ENCODE results near the gene AGO3. TPM values are rescaled to one million over a fixed set of nuclear protein-coding genes. Genes with fewer than 3 reads are reported as not detected.
A peak's percentile ranks its signal among the peaks of the same experiment; 100 is the strongest.

AGO3 gene
- polyA plus RNA-seq, 2 donors = 2.6 to 3.2 TPM

DNA sequence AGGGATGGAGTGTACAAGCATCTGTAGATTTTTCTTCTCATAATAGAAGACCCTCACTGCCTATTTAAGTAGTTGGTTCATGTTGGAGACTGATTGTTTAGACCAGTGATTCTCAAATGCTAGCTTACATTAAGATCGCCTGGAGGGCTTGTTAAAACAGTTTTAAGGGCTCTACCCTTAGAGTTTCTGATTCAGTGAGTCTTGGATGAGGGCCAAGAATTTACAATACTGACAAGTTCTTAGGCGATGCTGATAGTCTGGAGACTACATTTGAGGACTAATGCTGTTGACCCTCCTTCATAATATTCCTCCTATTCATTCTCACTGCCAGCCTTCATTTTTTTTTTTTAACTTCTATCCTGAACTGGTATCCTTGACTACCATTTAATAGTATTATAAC is 15.2 kb upstream of the AGO3 start:
- H3K4me3 ChIP-seq (ENCODE audit: low read depth in 1 of 2, low read length in 2 of 2) = no peak overlapping the region

DNA sequence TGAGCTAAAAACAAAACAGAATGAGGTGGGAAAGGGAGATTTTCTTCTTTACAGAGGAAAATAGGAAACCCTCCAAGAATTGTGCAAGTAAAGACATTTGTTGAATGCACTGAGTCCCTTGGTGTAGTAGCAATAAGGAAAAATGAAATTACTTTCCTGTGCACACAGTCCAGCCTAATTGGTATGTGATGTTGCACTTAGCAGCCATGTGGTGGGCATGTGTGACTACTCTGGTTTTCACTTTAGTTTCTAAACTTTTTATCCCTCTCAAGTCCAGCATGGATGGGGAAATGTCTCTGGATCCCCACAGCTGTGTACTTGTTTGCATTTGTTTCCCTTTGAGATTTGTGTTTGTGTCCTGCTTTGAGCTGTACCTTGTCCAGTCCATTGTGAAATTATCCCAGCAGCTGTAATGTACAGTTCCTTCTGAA is 7.1 kb upstream of the AGO3 start:
- Histone ChIP-seq H3K27ac (ENCODE audit: low read depth in 2 of 2, low read length in 1 of 2) (no peak overlapping the region), H3K36me3 (ENCODE audit: control insufficient read depth in 2 of 2, insufficient read depth in 2 of 2, low read length in 1 of 2) (peaks cover 3 to 13% of the 10 kb centered on the region in 2 donors), H3K4me1 (ENCODE audit: control insufficient read depth in 2 of 2, insufficient read depth in 2 of 2, low read length in 1 of 2) (no peaks in the 10 kb centered on the region), H3K4me3 (ENCODE audit: low read depth in 1 of 2, low read length in 2 of 2) (no peak overlapping the region), H3K27me3 (ENCODE audit: control insufficient read depth in 1 of 2, insufficient read depth in 2 of 2, low read length in 2 of 2) (no peaks in the 10 kb centered on the region), H3K9me3 (ENCODE audit: control insufficient read depth in 2 of 2, insufficient read depth in 1 of 2, low read depth in 1 of 2, low read length in 1 of 2) (no peaks in the 10 kb centered on the region)

More for the DNA sequence above, 15.2 kb upstream of the AGO3 start:
- WGBS, 2 donors = 63 to 68% methylated on average over 2 of the region's 2 CpGs
- H3K9me3 ChIP-seq (ENCODE audit: control insufficient read depth in 2 of 2, insufficient read depth in 1 of 2, low read depth in 1 of 2, low read length in 1 of 2) = no peaks in the 10 kb centered on the region
- H3K4me1 ChIP-seq (ENCODE audit: control insufficient read depth in 2 of 2, insufficient read depth in 2 of 2, low read length in 1 of 2) = no peaks in the 10 kb centered on the region
- H3K27me3 ChIP-seq (ENCODE audit: control insufficient read depth in 1 of 2, insufficient read depth in 2 of 2, low read length in 2 of 2) = no peaks in the 10 kb centered on the region
- peaks cover 27 to 41% of the 10 kb centered on the region in 2 donors for H3K36me3 ChIP-seq (ENCODE audit: control insufficient read depth in 2 of 2, insufficient read depth in 2 of 2, low read length in 1 of 2)
- H3K27ac ChIP-seq (ENCODE audit: low read depth in 2 of 2, low read length in 1 of 2) = no peak overlapping the region

DNA sequence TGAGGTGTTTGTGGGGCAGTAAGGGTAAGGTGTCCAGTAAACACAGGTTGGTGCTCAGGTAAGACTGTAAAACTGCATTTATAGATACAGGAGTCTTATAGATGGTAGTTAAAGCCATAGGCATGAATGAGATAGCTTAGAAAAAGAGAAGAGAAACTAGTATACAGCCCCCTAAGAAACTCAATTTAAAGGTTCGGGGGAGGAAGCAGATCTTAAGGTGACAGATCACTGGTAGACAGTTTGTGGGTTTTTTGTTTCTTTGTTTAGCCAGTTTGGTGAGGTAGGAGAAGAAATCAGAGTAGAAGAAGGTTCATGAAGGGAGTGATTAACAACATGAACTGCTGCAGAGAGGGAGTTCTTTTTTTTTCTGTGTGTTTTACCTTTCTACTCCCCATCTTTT is 6.1 kb upstream of the AGO3 start:
- Histone ChIP-seq H3K36me3 (ENCODE audit: control insufficient read depth in 2 of 2, insufficient read depth in 2 of 2, low read length in 1 of 2) (peaks cover 0 to 3% of the 10 kb centered on the region in 2 donors), H3K27me3 (ENCODE audit: control insufficient read depth in 1 of 2, insufficient read depth in 2 of 2, low read length in 2 of 2) (no peaks in the 10 kb centered on the region), H3K27ac (ENCODE audit: low read depth in 2 of 2, low read length in 1 of 2) (no peak overlapping the region), H3K9me3 (ENCODE audit: control insufficient read depth in 2 of 2, insufficient read depth in 1 of 2, low read depth in 1 of 2, low read length in 1 of 2) (no peaks in the 10 kb centered on the region), H3K4me3 (ENCODE audit: low read depth in 1 of 2, low read length in 2 of 2) (no peak overlapping the region), H3K4me1 (ENCODE audit: control insufficient read depth in 2 of 2, insufficient read depth in 2 of 2, low read length in 1 of 2) (no peaks in the 10 kb centered on the region)
- WGBS, 2 donors = 86 to 90% methylated on average over 1 of the region's 1 CpG

DNA sequence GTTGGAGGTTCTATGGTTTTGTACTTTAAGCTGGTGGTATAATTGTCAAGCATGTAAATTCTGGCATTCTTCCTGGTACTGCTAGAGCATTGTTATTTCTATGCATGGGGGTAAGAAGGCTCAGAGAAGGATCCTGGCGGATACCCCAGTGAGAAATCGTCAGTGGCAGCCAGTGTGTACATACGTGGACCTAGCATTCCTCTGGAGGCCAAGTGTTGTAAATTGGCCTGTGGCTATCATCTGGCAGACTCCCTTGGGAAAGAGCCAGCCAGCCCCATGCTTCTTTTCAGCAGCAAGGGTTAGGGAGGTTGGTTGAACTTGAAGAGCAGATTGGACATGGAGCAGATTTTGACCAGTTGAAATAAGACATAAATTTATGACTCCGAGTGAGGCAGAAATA is 5.2 kb upstream of the AGO3 start:
- no peaks in the 10 kb centered on the region for H3K36me3 ChIP-seq (ENCODE audit: control insufficient read depth in 2 of 2, insufficient read depth in 2 of 2, low read length in 1 of 2)
- no peak overlapping the region for H3K27ac ChIP-seq (ENCODE audit: low read depth in 2 of 2, low read length in 1 of 2)
- no peaks in the 10 kb centered on the region for H3K9me3 ChIP-seq (ENCODE audit: control insufficient read depth in 2 of 2, insufficient read depth in 1 of 2, low read depth in 1 of 2, low read length in 1 of 2)
- no peaks in the 10 kb centered on the region for H3K27me3 ChIP-seq (ENCODE audit: control insufficient read depth in 1 of 2, insufficient read depth in 2 of 2, low read length in 2 of 2)
- H3K4me1 ChIP-seq (ENCODE audit: control insufficient read depth in 2 of 2, insufficient read depth in 2 of 2, low read length in 1 of 2) = no peaks in the 10 kb centered on the region
- 47 to 57% methylated on average over 4 of the region's 4 CpGs for WGBS, 2 donors
- H3K4me3 ChIP-seq (ENCODE audit: low read depth in 1 of 2, low read length in 2 of 2) = no peak overlapping the region

DNA sequence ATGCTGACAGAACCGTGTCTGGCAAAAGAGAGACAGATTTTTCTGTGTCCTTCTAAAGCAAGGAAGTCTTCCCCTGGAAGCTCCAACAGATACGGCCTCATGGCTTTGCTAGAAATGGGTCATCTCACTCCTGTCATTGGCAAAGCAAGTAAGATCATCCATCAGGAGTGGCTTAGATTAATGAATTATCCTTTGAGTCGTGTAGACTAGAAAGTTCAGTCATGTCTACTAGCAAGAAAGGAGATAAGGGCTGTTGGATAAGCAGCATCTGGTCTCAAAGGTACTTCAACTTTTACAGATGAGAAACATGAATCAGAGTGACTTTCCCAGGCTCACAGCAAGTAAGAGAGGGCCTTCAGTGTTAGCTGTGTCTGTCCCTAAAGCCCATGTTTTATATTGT is 3.4 kb upstream of the AGO3 start:
- Histone ChIP-seq H3K4me1 (ENCODE audit: control insufficient read depth in 2 of 2, insufficient read depth in 2 of 2, low read length in 1 of 2) (no peaks in the 10 kb centered on the region), H3K27me3 (ENCODE audit: control insufficient read depth in 1 of 2, insufficient read depth in 2 of 2, low read length in 2 of 2) (no peaks in the 10 kb centered on the region), H3K27ac (ENCODE audit: low read depth in 2 of 2, low read length in 1 of 2) (no peak overlapping the region), H3K36me3 (ENCODE audit: control insufficient read depth in 2 of 2, insufficient read depth in 2 of 2, low read length in 1 of 2) (no peaks in the 10 kb centered on the region), H3K4me3 (ENCODE audit: low read depth in 1 of 2, low read length in 2 of 2) (no peak overlapping the region), H3K9me3 (ENCODE audit: control insufficient read depth in 2 of 2, insufficient read depth in 1 of 2, low read depth in 1 of 2, low read length in 1 of 2) (no peaks in the 10 kb centered on the region)
- WGBS, 2 donors = 57 to 60% methylated on average over 3 of the region's 3 CpGs

DNA sequence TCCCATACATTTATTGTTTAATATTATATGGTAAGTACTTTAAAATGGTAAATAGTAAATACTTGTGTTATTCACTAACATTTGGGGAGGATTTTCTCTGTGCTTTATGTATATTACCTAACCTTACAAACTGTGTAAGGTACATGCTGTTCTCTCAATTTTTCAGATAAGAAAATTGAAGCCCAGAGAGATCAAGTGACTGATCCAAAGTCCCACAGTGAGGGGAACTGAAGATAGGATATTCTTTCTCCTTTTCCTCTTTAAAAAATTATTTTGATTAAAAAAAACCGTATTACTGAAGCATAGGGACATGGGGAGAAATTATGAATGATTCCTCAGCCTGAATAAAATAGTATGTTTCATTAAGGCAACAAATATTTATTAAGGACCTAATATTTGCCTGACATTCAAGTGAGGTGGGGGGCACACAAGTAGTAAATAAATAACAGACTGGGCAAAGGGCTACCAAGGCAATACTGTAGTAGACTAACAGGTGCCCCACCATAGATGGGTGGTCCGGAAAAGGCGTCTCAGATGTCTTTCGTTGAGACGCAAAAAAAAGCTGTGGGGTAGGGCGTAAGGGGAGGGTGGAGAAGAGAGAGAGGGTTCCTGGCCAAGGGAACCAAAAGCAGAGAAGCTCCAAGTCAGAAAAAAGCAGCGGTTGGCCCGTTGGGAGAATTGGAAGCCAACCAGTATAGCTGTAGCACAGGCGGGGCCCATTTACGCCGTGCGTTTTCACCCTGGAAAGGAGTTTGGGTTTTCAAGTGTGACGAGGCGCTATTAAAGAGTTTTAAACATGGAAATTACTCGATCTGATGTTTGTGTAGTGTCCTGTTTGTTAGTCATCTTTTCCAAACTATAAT is 944 bp upstream of the AGO3 start:
- Histone ChIP-seq H3K4me3 (ENCODE audit: low read depth in 1 of 2, low read length in 2 of 2) (peak overlapping the region; percentile 80 to 94), H3K36me3 (ENCODE audit: control insufficient read depth in 2 of 2, insufficient read depth in 2 of 2, low read length in 1 of 2) (no peaks in the 10 kb centered on the region), H3K27ac (ENCODE audit: low read depth in 2 of 2, low read length in 1 of 2) (peak overlapping the region; percentile 98 to 100), H3K9me3 (ENCODE audit: control insufficient read depth in 2 of 2, insufficient read depth in 1 of 2, low read depth in 1 of 2, low read length in 1 of 2) (no peaks in the 10 kb centered on the region), H3K4me1 (ENCODE audit: control insufficient read depth in 2 of 2, insufficient read depth in 2 of 2, low read length in 1 of 2) (no peaks in the 10 kb centered on the region), H3K27me3 (ENCODE audit: control insufficient read depth in 1 of 2, insufficient read depth in 2 of 2, low read length in 2 of 2) (no peaks in the 10 kb centered on the region)
- 1% methylated on average over 15 of the region's 15 CpGs for WGBS, 2 donors

DNA sequence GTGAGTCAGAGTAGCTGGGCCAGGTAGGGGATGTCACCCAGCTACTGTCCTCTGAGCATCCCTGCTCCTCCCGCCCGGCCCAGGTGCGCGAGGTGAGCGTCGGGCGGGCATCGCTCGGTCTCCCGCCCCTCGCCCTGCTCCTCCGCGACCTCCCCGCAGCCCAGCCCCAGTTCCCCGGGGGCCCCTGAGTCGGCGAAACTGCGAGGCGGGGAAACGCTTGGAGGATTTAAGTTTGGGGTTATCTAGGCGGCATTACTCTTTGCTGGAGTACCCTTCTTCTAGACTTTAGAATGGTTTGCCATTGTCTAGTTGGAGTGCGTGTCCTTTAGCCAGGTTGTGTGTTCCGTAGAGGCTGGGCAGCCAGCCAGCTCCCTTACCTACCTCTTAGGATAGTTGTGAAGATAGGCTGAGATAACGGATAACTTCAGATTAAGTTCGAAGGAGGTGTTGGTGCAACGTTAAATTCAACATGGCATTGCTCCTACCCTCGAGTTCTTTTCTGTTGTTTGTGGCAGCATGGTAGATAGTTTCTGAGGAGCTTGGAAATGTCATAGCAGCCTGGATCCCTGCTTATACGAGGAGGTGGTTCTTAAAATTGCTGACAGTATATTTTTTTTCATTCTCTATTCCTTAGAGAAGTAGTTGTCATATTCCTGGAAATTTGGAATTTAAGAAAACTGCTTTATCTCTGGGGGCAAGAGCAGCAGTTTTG is 697 bp downstream of the AGO3 start:
- H3K36me3 ChIP-seq (ENCODE audit: control insufficient read depth in 2 of 2, insufficient read depth in 2 of 2, low read length in 1 of 2) = no peaks in the 10 kb centered on the region
- 0% methylated on average over 28 of the region's 28 CpGs for WGBS, 2 donors
- no peaks in the 10 kb centered on the region for H3K27me3 ChIP-seq (ENCODE audit: control insufficient read depth in 1 of 2, insufficient read depth in 2 of 2, low read length in 2 of 2)
- H3K9me3 ChIP-seq (ENCODE audit: control insufficient read depth in 2 of 2, insufficient read depth in 1 of 2, low read depth in 1 of 2, low read length in 1 of 2) = no peaks in the 10 kb centered on the region
- H3K27ac ChIP-seq (ENCODE audit: low read depth in 2 of 2, low read length in 1 of 2) = peak overlapping the region; percentile 98 to 100
- H3K4me1 ChIP-seq (ENCODE audit: control insufficient read depth in 2 of 2, insufficient read depth in 2 of 2, low read length in 1 of 2) = no peaks in the 10 kb centered on the region
- peak overlapping the region; percentile 80 to 94 for H3K4me3 ChIP-seq (ENCODE audit: low read depth in 1 of 2, low read length in 2 of 2)

DNA sequence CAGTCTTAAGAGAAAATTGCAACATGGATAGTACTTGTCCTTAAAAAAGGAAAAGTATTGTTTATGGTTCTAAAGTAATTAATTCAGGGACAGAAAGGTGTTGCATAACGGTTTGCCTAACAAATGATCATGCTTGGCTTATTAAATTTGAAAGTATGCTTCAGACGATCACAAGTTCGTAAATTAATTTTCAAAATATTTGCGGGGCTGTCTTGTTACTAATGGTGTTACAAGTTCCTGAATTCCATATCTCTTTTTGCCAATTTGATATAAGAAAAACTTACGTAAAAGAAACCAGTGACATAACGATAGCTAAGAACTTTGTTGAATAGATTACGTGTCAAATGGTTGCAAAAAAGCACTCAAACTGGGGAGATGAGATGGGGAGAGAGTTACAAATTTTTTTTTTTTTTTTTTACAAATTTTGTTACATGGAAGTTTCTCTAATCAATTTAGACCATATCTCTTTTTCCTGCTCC is 1.3 kb downstream of the AGO3 start:
- WGBS, 2 donors = 36 to 39% methylated on average over 7 of the region's 7 CpGs
- H3K9me3 ChIP-seq (ENCODE audit: control insufficient read depth in 2 of 2, insufficient read depth in 1 of 2, low read depth in 1 of 2, low read length in 1 of 2) = no peaks in the 10 kb centered on the region
- H3K36me3 ChIP-seq (ENCODE audit: control insufficient read depth in 2 of 2, insufficient read depth in 2 of 2, low read length in 1 of 2) = no peaks in the 10 kb centered on the region
- no peaks in the 10 kb centered on the region for H3K4me1 ChIP-seq (ENCODE audit: control insufficient read depth in 2 of 2, insufficient read depth in 2 of 2, low read length in 1 of 2)
- H3K4me3 ChIP-seq (ENCODE audit: low read depth in 1 of 2, low read length in 2 of 2) = peak overlapping the region in 1 of 2 donors; percentile 80
- no peak overlapping the region for H3K27ac ChIP-seq (ENCODE audit: low read depth in 2 of 2, low read length in 1 of 2)
- no peaks in the 10 kb centered on the region for H3K27me3 ChIP-seq (ENCODE audit: control insufficient read depth in 1 of 2, insufficient read depth in 2 of 2, low read length in 2 of 2)

DNA sequence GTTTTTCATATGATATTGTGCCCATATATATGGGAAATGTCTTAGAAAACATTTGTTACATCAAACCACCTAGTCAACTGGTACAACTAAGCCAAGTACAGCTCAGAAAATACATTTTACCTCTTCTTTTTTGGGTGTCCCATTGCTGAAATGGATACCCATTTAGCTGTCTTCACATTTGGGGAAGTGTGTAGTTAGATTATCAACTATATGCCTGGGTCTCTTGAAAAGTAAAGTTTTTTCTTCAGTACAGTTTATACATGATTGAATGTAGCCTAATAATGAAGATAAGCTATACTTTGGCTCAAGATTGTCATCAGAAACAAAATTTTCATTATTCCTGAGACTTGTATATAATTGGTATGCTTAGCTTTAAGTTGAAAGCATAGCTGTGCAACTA is 2.0 kb downstream of the AGO3 start:
- Histone ChIP-seq H3K27ac (ENCODE audit: low read depth in 2 of 2, low read length in 1 of 2) (no peak overlapping the region), H3K4me3 (ENCODE audit: low read depth in 1 of 2, low read length in 2 of 2) (no peak overlapping the region), H3K36me3 (ENCODE audit: control insufficient read depth in 2 of 2, insufficient read depth in 2 of 2, low read length in 1 of 2) (no peaks in the 10 kb centered on the region), H3K27me3 (ENCODE audit: control insufficient read depth in 1 of 2, insufficient read depth in 2 of 2, low read length in 2 of 2) (no peaks in the 10 kb centered on the region), H3K4me1 (ENCODE audit: control insufficient read depth in 2 of 2, insufficient read depth in 2 of 2, low read length in 1 of 2) (no peaks in the 10 kb centered on the region), H3K9me3 (ENCODE audit: control insufficient read depth in 2 of 2, insufficient read depth in 1 of 2, low read depth in 1 of 2, low read length in 1 of 2) (no peaks in the 10 kb centered on the region)

Measured in esophagus (tissue), 2 donors.